Calu3 (cell line): ENCODE measurements around the gene DCUN1D4. TPM values are rescaled to one million over a fixed set of nuclear protein-coding genes. Genes with fewer than 3 reads are reported as not detected.

ENCODE experiments used
- BruUV-seq: library from RNA; stranded (reverse); fragments of 400-500 nt; replicated peaks from 2 replicates; lab custom pipeline; 2021; lab: Mats Ljungman, UMichigan
- CTCF ChIA-PET: fragments of 300-600 bp; sonication (Branson Sonifier 250); formaldehyde crosslinking; loops from one replicate; lab custom pipeline; 2022; ENCODE audit warnings: antibody characterized with exemption; lab: Charles Lee
- DNase-seq: peaks from one replicate; pipeline ENCODE4 v3.0.0; 2022
- H3K27ac Mint-ChIP-seq: one replicate; pipeline ENCODE4 v1.8.0; 2022; ENCODE audit warnings: mixed read lengths; ENCODE audit not compliant: unreplicated experiment
- H3K27me3 Mint-ChIP-seq: one replicate; pipeline ENCODE4 v1.8.0; 2022; ENCODE audit warnings: mixed read lengths; ENCODE audit not compliant: unreplicated experiment
- H3K36me3 Mint-ChIP-seq: one replicate; pipeline ENCODE4 v1.8.0; 2022; ENCODE audit warnings: mild to moderate bottlenecking, moderate library complexity, mixed read lengths; ENCODE audit not compliant: insufficient read depth, unreplicated experiment
- H3K4me1 Mint-ChIP-seq: one replicate; pipeline ENCODE4 v1.8.0; 2022; ENCODE audit warnings: mild to moderate bottlenecking, low read depth, mixed read lengths; ENCODE audit not compliant: unreplicated experiment
- H3K4me3 Mint-ChIP-seq: one replicate; pipeline ENCODE4 v1.8.0; 2022; ENCODE audit warnings: mild to moderate bottlenecking, low read depth, moderate library complexity, mixed read lengths; ENCODE audit not compliant: unreplicated experiment
- H3K9me3 Mint-ChIP-seq: one replicate; pipeline ENCODE4 v1.8.0; 2022; ENCODE audit warnings: low read depth, mixed read lengths; ENCODE audit not compliant: unreplicated experiment
- intact Hi-C: fragments of 100-400 bp; cut with micrococcal nuclease; formaldehyde crosslinking; loops from one replicate; pipeline ENCODE4 v1.10.0; 2022; ENCODE audit not compliant: unreplicated experiment
- total RNA-seq: library from RNA; stranded (reverse); gene quantifications from 2 replicates; pipeline ENCODE4 v1.2.3, GENCODE V29; 2022
- TF ChIP-seq, protein P1 (sequence below): fragments of 200-600 bp; IDR thresholded peaks from one replicate; pipeline ENCODE4 v1.8.0; 2022; ENCODE audit warnings: antibody characterized with exemption; ENCODE audit not compliant: unreplicated experiment

Gene DCUN1D4
- total RNA-seq, 1 experiment from 2014 or later: 40.3 TPM

DNA sequence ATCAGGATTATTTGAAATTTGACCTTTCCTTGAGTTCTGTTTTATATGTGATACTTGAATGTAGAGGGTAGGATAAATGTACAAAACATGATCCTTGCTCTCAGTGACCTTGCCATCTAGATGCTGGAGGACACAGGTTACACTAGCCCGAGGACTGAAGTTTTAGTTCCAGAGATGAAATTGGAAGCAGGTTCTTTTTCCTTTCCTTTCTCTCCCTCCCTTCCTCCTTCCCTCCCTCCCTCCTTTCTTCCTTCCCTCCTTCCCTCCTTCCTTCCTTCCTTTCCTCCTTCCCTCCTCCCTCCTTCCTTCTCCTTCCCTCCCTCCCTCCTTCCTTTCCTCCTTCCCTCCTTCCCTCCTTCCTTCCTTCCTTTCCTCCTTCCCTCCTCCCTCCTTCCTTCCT lies 122.9 kb downstream of the DCUN1D4 start:
- intact Hi-C loops: no loop called here
- TF ChIP-seq, protein P1, sequence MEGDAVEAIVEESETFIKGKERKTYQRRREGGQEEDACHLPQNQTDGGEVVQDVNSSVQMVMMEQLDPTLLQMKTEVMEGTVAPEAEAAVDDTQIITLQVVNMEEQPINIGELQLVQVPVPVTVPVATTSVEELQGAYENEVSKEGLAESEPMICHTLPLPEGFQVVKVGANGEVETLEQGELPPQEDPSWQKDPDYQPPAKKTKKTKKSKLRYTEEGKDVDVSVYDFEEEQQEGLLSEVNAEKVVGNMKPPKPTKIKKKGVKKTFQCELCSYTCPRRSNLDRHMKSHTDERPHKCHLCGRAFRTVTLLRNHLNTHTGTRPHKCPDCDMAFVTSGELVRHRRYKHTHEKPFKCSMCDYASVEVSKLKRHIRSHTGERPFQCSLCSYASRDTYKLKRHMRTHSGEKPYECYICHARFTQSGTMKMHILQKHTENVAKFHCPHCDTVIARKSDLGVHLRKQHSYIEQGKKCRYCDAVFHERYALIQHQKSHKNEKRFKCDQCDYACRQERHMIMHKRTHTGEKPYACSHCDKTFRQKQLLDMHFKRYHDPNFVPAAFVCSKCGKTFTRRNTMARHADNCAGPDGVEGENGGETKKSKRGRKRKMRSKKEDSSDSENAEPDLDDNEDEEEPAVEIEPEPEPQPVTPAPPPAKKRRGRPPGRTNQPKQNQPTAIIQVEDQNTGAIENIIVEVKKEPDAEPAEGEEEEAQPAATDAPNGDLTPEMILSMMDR: no peak
- CTCF ChIA-PET: no interaction called here
- no peak for DNase-seq
- H3K9me3 Mint-ChIP-seq: no peaks in the 10 kb centered on the region
- no peaks in the 10 kb centered on the region for H3K4me1 Mint-ChIP-seq
- no peaks in the 10 kb centered on the region for H3K36me3 Mint-ChIP-seq
- H3K4me3 Mint-ChIP-seq: no peak overlapping the region
- peaks cover under 1% of the 10 kb centered on the region for H3K27me3 Mint-ChIP-seq
- no TSS peak for BruUV-seq
- H3K27ac Mint-ChIP-seq: no peak overlapping the region

Other genes starting within 250 kb of the DCUN1D4 start
- gene LRRC66, start 177.2 kb downstream of the DCUN1D4 start, total RNA-seq: 0.15 TPM in 1 of 2 replicates, not detected in the other
- 10.4 and 11.8 TPM in 2 replicates for gene SGCB, start 195.1 kb downstream of the DCUN1D4 start, total RNA-seq
- not detected in 2 replicates for gene SPATA18, start 208.2 kb downstream of the DCUN1D4 start, total RNA-seq